GM12801 (cell line): ENCODE measurements around the gene BSN.

Source experiments
- TF ChIP-seq, protein P1 (sequence below): IDR thresholded peaks from one replicate; pipeline ENCODE4 v1.5.1; 2011; ENCODE audit warnings: control low read depth; ENCODE audit not compliant: insufficient read length; ENCODE audit errors: extremely low read depth

The BSN gene

GRCh38 chr3:49700453-49701128 is 146.3 kb downstream of the BSN start:
- TF ChIP-seq, protein P1, sequence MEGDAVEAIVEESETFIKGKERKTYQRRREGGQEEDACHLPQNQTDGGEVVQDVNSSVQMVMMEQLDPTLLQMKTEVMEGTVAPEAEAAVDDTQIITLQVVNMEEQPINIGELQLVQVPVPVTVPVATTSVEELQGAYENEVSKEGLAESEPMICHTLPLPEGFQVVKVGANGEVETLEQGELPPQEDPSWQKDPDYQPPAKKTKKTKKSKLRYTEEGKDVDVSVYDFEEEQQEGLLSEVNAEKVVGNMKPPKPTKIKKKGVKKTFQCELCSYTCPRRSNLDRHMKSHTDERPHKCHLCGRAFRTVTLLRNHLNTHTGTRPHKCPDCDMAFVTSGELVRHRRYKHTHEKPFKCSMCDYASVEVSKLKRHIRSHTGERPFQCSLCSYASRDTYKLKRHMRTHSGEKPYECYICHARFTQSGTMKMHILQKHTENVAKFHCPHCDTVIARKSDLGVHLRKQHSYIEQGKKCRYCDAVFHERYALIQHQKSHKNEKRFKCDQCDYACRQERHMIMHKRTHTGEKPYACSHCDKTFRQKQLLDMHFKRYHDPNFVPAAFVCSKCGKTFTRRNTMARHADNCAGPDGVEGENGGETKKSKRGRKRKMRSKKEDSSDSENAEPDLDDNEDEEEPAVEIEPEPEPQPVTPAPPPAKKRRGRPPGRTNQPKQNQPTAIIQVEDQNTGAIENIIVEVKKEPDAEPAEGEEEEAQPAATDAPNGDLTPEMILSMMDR: no peak

DNA sequence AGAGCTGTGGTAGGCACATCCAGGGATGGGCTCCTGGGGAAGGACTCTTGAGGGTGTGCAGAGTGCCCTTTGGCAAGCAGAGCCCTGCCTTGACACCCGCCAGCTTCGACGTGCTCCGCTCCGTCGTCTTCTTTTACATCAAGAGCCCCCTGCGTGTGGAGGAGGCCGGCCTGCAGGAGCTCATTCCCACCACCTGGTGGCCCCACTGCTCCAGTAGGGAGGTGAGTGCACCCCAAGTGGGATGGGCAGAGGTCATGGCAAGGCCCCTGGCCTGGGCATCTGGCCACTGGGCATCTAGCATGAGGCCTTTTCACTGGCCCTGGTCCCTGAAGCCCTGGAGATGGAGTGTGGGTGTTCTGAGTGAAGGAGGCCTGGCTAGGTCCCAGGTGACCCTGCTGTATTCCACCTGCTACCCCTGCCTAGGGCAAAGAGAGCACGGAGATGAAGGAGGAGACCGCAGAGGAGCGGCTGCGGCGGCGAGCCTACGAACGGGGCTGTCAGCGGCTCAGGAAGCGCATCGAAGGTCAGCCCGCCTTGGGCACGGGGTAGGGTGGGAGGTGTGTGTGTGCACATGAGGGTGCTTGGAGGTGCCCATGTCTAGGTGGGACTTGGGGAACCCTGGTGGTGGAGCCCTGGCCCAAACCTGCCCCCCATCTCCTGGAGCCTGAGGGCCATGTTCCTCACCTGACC is 147.3 kb downstream of the BSN start:
- TF ChIP-seq, protein P1: no peak

DNA sequence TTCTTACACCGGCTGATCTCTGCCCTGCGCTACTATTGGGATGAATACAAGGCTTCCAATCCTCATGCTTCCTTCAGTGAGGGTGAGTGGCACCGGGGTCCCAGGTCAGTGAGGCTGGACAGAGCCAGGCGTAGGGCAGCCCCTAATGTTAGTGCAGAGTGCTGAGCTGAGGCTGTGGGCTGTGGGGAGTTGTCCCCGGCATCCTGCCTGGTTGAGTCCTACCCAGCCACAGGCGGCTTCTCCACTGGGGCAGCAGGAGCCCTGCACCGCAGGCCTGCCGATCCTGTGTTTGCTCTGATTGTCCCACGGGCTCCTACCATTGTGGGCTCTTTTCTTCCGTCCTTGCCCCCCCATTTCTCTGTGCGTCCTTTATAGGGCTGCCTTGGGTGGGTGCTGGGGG is 148.4 kb downstream of the BSN start:
- TF ChIP-seq, protein P1: no peak

- TF ChIP-seq, protein P1: no peak
Measured at GRCh38 chr3:49703443-49703927, 149.2 kb downstream of the BSN start.

GRCh38 chr3:49703956-49704355 is 149.7 kb downstream of the BSN start:
- TF ChIP-seq, protein P1: no peak

DNA sequence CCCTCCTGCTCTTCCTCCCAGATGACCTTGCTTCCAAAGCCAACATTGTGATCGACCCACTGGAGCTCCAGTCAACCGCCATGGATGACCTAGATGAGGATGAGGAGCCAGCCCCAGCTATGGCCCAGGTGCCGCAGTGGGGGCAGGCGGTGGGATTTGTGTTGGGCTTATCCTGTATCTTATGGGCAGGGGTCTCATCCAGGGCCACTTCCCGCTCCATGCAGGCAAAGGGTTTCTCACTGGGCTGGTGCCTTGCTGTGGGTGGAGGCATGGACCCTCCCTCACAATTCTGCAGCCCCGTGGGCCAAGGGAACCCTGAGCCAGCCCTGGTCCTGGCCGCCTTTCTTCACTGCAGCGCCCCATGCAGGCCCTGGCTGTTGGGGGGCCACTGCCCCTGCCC is 150.4 kb downstream of the BSN start:
- TF ChIP-seq, protein P1: no peak

DNA sequence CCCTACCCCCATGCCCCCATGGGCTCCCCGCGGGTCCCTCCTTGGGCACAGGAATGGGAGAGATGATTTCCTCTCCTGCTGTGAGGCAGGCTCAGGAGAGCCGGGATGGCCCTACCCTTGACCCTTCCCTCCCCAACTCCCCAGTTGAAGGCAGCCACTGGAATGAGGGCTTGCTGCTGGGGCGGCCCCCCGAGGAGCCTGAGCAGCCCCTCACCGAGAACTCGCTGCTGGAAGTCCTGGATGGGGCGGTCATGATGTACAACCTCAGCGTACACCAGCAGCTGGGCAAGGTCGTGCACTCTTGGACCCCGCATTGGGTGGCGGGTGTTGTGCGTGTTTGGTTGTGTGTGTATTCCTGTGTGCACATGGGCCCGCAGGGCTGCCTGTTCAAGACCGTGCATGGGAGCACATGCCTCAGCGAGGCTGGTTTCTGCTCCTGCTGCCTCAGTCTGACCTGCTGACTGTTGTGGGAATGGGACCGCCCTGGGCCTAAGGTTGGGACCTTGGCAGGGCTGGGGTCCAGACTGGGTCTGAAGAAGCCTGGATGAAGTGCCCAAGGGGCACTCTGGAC is 151.2 kb downstream of the BSN start:
- TF ChIP-seq, protein P1: no peak
